CD1c-positive myeloid dendritic cell (primary cell): ENCODE measurements around the gene CDH23.

Source experiments
- DNase-seq: peaks from one replicate; pipeline ENCODE4 v3.0.0-alpha.2; 2016; ENCODE audit errors: extremely low spot score

The CDH23 gene

DNA sequence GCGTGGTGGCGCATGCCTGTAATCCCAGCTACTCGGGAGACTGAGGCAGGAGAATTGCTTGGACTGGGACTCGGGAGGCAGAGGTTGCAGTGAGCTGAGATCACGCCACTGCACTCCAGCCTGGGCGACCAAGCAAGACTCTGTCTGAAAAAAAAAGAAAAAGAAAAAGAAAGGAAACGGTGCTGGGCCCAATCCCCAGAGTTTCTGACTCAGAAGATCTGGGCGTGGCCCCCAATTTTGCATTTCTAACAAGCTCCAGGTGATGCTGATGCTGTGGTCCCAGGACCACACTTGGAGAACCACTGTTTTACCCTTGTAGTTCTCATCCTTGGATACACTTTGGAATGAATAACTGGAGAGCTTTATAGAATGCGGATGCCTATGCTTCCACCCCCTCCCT lies 243.9 kb downstream of the CDH23 start:
- no peak for DNase-seq

DNA sequence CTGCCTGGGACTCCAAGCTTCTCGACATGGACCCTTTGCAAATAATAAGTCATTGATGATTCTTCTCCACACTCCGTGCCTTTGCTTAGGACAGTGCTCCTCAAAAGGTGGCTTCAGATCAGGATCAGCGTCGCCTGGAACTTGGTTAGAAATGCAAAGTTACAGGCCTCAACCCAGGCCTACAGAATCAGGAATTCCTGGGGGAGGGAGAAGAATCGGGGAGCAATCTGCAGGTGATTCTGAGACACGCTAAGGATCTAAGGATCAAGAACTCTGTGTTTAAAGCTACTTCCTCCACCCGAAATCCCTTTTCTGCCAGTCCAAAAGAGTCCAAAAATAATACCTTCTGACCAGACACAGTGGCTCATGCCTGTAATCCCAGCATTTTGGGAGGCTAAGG lies 244.7 kb downstream of the CDH23 start:
- DNase-seq, result no peak

DNA sequence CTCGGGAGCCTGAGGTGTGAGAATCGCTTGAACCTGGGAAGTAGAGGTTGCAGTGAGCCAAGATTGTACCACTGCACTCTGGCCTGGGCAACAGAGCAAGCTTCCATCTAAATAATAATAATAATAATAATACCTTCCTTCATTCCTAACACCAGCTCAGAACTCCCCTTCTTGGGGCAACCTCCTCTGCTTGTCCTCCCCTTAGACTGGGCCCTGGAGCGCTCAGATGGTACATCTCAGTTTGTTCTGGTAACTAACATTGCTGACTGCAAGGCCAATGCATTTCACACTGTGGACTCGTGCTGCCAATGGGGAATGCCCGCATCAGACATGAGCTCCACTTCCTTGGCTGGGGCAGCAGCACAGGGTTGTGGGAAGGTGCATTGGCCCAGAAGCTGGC lies 245.3 kb downstream of the CDH23 start:
- DNase-seq, result no peak

DNA sequence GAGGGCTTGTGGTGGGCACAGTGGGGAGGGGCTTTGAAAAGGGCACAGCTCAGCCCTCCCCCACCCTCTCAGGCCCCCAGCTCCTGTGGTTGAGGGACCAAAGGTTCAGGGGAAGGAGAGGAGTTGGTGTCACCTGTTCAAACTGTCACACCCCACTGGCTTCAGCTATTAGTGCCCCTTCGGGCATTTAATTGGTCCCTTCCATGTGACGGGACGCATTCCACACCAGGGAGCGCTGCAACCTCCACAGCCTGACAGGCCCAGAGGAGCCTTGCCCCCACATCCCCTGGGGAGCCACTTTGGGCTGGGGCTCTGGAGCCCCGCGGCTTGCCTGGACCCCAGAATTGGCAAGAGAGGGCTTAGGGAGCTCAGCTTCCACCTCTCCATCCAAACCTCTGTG lies 247.2 kb downstream of the CDH23 start:
- no peak for DNase-seq

DNA sequence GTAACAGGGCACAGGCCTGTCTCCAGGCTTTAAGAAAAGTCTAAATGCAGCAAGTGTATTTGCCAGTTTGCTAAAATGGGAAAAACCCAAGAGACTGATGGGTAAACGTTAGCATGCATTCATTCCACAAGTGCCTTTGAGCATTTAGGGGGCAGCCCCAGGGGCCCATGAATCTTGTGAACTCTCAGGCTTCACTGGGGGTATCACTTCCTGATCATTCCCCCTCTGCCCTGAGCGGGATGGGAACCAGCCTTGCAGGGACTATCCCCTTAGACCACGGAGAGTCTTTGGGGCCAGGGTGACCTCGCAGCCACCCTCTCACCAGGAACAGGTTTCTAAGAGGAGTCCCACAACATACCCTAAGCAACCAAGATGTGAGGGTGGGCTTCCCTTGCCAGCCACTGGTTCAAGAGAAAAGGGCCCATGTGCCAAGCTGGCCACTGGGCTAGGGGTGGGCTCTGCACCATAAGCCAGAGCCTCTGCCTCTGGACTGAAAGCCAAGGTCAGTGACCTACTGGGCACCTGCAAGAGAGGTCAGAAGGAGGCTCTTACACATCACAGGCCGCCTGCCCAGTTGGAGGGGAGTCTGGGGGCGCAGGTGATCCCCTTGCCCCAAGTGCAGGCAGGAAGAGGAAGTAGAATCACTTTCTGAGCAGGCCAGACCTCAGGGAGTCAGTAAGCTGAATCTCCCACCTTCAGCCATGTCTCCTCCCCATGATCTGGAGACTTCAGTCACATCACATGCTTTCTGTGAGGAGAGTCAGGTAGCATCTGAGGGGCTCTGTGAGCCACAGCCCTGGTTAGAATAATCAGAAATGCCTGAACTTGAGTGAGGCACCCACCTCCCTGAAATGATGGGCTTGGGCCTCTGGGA lies 247.8 kb downstream of the CDH23 start:
- DNase-seq, result no peak

DNA sequence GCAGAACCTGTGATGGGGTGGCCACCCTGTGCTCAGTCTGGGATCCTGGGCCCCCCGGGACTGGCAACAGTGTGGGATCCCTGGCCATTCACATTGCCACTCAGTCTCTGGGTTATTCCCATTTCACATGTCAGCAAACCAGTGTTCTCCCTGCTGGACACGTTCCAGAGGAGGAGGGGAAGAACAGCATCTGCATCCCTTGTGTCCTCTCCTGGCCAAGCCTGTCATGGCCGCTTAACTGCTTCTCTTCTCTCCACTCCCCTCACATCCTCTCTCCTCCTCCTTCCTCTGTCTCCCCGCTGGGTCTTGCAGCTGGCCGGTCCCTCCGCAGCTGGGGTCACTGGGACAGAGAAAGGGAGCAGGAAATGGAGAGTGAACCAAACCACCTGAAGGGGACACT lies 248.5 kb downstream of the CDH23 start:
- no peak for DNase-seq

DNA sequence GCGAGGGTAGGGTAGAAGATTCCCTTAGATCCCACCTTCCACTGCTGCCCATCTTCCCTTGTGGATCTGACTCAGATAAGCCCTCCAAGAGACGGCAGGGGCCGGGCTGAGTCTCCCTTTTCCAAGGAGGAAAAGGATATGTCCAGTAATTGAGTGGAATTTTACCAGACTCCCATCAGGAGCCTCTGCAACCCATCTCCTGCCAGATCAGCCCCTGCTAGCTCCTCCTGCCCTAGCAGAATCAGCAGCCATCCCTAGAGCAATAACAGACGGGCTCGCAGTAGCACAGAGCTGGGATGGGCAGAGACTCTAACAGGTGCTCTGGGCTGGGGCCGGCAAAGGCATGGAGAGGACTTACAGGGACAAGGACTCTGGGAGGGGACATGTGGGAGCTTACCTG lies 249.3 kb downstream of the CDH23 start:
- no peak for DNase-seq

DNA sequence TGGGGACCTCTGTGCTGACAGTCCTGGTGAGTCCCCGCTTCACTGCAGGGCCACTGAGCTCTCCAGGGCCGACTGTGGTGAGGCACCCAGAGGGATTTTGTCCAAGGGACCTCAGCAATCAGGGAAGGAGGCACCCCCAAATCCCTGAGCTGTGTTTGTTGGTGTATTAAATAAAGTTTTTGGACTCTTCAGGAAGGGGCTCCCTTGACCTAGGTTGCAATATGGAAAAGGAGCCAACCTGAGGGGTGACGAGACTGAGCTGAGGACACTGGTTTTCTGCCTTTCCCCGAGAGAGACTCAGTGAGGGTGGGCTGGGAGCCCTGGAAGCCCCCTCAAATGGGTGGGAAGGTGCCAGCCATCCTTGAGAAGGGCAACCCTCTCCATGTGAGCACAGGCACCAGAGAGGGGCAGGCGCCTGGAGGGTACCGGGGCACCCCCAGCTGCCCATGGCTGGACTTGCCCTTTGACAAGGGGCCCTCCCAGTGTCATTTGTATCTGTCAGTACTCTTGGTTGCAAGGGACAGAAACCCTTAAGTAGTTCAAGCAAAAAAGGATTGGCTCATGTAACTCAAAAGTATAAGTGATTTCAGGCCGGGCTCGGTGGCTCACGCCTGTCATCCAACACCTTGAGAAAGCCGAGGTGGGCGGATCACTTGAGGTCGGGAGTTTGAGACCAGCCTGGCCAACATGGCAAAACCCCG lies 250.0 kb downstream of the CDH23 start:
- no peak for DNase-seq

DNA sequence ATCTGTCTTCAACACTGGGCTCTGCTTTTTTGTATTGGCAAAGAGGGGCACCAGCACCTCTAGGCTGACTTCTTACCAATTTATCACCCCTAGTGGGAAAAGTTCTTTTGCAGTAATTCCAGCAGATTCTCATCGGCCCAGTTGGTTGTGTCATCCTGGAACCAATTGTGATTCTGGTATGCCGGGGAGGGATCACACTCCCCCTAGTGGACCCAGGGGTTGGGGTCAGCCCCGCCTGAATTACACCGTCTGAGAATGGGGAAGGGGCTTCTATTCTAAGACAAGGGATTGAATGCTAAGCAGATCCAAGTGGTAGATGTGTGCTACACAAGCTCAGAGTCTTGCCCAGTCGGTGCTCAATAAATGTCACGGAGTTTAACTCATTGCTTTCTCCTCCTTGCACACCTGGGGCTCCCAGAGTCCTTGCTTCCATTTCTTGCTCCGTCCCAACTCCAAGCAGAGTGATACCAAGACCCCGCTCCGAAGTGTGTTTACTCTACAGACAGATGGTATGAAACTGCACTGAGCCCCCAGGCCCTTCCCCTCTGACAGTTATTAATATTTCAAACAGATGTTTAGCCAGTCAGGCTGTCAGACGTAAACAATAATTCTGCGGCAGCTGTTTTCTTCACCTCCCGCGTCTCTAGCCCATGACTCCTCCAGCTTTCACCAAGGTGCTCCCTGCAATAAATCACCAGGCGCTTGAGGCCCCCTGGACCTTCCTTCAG lies 251.0 kb downstream of the CDH23 start:
- no peak for DNase-seq

DNA sequence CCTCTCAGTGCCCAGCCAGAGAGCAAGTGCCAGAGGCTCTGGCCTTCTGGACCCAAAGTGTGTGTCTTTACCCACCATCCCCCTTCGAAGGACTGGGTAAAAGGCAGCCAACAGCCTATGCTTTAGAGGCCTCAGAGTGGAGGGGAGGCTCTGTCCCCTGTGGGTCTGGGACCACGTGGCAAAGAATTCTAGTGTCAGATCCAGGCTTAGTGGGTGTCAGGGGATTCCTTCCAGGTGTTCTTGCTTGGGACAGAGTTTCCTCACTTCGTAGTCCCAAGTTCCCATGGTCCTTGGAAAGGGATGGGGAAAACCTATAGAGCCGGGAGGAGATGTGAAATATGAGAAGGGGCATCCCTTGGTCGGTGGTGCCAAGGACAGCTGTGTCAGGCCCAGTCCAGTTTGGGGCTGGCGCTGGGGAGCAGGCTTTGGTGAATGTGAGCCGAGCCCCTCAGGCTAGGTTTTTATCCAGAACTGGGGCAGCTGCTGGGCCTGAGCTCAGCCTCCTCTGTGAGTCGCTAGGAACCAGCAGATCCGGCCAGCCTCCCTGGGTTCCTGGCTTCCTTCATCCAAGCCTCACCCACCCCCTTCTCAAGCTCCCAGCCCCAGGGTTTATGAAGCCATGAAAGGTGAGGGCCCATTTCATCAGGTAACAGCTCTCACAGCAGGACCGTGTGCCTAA lies 251.7 kb downstream of the CDH23 start:
- no peak for DNase-seq

DNA sequence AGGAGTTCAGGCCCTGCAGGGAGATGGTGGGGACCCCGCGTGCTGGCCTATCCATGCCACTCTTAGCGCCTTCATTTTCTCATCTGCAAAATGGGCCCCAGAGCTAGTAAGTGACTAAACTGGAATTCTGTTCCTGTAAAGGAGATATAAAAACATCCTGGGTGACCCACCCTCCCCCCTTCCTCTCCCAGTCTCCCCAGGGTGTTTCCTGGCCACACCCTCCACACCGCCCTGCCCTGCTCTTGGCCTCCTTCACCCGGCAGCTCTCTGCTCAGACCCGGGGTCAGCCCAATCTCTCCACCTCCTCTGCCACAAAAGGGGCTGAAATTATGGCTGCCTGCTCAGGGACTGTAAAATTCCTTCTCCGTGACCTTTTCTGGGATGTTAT lies 252.2 kb downstream of the CDH23 start:
- no peak for DNase-seq

DNA sequence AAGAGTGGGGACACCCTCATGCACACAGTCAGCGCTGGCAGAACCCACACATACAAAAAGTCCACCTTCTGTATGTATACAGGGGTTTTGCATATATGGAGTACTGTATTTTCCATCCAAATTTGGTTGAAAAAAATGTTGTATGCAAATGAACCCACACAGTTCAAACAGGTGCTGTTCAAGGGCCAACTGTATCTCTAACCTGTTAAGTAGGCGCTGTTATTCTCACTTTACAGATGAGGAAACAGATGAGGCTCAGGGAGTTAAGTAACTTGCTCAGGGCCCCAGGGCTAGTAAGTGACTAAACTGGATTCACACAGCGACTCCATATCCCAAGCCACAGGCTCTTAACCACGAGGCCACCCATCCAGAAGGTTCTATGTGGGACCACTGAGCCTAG lies 252.9 kb downstream of the CDH23 start:
- no peak for DNase-seq

DNA sequence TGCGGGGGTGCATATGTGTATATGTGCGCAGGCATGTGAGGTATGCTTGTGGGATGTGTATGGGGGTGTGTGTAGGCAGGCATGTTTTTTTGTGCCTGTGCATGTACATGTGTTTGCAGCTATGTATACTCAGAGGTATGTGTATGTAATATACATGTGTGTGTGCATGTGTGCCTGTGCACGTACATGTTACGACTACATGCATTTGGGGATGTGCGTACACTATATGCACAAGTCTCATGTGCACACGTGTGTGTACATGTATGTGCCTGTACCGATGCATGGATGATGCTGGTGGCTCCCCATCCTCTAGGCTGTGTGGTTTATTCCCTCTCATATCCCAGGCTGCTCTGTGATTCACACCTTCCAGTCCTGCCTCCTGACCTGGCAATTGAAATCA lies 253.7 kb downstream of the CDH23 start:
- DNase-seq, result no peak

DNA sequence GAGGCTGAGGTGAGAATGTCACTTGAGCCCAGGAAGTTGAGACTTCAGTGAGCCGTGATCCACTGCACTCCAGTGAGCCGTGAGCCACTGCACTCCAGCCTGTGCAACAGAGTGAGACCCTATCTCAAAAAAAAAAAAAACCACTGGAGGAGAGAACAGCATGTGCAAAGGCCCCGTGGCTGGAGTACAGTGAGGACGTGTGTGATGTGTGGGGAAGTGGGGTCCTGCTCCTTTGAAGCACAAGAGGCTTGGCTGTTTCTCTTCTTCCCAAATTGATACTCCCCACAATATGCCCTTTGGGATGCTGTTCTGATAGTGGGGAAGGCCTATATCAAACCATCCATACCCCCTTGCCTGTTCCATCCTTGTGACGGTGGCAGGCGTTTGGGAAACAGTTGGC lies 254.7 kb downstream of the CDH23 start:
- no peak for DNase-seq

DNA sequence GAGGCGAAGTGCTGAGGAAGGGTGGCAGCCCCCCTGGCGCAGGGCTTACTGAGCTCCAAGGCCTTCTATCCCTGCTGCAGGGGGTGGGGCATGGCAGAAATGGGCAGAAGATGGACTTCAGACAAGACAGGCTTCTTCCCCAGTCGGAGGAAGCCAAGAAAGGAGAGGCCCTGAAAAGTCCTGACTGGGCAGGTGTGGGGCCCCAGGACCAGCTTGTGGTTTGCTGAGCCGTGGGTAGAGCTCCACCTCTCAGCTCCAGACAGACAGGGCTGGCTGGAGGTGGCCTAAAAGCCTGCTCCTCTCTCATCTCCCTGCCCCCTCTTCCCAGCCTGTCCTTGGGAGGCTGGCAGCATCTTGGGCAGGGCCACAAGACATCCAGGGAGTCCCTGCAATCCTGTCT lies 255.2 kb downstream of the CDH23 start:
- no peak for DNase-seq

DNA sequence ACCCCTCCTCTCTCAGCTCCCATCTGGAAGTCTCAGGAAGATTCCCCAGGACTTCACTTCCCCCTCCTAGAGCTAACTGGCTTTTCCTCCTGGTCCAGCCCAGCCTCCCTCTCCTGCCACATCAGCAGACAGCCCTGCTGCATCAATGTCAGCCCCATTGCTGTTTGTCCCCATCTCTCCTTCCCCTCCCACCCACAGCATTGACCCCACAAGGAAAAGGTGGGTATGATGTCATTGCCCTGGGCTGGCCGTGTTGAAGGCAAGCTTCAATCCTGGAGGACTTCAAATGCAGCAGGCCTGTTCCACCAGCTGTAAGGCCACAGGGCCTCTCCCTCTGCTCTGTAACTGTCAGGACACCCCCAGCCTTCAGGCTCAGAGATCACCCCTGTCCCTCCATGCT lies 256.3 kb downstream of the CDH23 start:
- no peak for DNase-seq

DNA sequence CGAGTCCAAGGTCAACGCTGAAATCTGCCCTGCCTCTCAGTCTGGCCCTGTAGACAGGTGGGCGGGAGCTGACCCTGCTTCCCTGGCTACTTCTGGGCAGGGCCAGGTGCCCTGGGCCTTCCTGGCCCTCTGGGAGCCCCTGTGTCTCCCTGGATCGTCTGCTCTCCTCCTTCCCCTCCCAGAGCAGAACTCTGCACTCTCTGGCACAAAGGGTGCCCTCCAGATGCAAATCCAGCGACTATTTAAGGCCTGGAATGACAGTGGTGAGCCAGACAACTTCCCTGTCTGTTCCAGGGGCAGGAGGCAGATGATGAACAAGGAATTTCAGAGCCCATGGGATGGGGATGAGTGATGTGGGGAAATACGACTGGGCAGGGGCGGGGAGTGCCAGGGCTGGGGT lies 259.5 kb downstream of the CDH23 start:
- no peak for DNase-seq

DNA sequence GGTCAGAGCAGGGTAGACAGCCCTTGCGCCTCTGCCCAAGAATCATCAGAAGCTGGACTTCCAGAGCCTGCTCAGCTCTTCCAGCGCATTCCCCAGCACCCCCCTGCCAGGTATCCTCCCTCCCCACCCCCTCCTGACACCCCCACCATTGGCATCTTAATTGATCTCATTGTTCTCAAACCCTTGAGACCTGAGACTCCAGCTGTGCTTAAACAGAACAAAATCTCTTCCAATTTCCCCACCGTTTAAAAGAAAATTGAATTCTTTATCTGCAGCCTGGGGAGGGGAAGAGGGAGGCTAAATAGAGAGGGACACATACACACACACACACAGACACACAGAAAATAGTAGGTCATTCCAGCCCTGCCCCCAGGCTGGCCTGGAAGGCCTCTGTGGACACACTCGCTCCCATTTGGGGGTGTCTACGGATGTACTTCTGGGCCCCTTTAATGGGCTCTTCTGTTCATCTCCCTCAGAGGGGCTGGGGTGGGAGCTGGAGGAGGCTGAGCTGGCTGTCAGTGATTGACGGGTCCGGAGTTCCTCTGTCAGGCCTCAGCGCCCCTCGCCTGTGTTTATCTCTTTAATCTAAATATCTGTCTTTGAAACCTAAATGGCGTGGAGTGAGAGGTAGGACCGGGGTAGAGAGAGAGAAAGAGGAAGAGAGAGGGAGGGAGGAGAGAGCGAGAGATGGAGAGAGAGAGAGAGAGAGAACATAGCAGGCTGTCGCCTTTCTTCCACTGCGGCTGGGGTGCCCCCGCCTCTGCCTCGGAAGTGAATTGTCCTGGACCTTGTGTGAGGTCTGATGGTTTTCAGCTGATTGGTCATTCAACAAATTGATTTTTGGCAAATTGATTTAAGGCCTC lies 261.1 kb downstream of the CDH23 start:
- no peak for DNase-seq

DNA sequence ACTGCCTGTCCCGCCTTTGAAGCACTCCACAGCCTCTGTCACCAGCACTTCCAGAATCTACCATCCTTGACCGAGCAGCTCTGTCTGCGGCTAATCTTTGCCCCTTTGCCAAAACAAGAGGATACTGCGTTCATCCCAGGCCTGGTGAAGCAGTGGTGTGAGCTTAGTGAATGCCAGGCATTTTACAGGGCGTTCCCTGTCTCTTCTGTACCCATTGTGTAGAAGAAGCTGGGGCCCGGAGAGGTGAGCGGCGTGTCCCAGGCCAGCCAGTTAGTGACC lies 261.7 kb downstream of the CDH23 start:
- no peak for DNase-seq

DNA sequence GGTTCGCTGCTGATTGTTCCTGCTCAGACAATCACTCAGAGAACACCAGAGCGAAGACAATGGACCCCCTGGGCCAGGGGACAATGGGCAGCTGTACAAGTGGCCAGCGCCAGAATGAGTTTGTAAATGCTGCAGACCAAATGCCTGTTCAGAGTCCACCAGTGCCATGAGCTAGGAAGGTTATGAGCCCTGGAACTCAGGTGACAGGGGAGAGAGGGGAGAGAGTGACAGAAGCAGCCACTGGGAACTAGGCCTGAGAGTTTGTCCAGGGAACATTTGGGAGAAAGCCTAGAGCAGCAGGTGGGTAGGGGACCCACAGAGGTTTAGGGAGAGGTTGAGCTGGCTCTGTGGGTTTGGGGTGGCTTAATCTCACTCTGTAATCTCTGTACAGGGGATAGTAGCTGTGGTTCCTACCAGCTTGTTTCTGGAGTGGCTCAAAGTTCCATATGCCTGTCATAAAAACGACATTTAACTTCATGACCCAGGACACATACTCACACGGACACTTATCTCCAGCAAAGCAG lies 262.5 kb downstream of the CDH23 start:
- DNase-seq, result no peak

DNA sequence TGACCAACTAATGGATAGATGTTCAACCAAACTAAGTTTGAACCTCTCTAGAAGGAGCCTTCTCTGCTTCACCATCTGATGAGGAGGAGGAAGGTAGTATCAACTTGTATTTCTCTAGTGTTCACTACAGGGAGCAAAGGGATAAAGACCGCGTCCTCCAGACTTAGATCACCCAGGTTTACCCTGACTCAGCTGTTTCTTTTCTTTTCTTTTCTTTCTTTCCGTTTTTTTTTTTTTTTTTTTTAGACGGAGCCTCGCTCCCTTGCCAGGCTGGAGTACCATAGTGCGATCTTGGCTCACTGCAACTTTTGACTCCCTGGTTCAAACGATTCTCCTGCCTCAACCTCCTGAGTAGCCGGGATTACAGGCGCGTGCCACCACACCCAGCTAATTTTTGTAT lies 263.0 kb downstream of the CDH23 start:
- DNase-seq, result no peak
